NCI-H2107 treated with DMSO at 0.1 percent for 48 hours (cell line): ENCODE measurements around the gene NUDT9.
A peak's percentile ranks its signal among the peaks of the same experiment; 100 is the strongest.
"Not testable (repeated sequence)": the region's sequence is repeated elsewhere in the genome, so short reads cannot be mapped to it uniquely, and the experiment has no call there.

Experiments used
- DNase-seq: peaks from one replicate; lab custom pipeline; 2025; ENCODE audit not compliant: unreplicated experiment; lab: John Stamatoyannopoulos, UW

NUDT9 gene

DNA sequence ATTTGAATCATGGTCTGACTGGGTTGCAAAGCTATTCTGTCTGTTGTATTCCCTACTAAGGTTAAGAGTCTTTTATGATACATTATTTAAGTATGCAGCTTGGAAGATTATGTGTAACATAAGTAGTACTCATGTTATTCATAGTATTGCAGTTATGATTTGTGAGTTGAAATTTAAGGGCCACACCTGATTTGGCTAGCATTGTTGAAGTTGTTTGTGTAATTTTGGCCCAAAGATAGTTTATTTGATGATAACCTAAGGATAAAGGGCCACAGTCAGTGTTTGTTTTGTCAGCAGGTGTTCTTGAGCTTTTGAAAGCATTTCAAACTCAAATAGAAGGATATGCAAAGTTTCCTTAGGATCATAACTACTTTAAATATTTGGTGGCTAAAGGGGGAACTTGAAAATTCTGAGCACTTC is 38.9 kb downstream of the NUDT9 start:
- no peak for DNase-seq

DNA sequence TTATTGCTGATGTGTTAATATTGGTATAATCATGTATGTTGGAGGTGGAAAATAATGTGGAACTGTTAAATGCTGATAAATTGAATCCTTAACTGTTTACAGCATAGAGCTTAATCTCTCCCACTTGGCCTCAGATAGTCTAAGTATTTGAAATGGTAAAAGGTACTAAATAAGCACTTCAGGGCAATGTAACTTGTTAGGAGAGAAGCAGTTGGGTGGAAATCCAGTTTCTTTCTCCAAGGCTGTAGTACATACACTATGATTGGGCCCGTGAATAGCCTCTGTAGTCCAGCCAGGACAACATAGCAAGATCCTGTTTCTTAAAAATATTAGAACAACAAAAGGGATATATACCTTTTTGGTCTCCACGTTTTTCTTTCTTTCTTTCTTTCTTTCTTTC is 39.7 kb downstream of the NUDT9 start:
- DNase-seq, result no peak

DNA sequence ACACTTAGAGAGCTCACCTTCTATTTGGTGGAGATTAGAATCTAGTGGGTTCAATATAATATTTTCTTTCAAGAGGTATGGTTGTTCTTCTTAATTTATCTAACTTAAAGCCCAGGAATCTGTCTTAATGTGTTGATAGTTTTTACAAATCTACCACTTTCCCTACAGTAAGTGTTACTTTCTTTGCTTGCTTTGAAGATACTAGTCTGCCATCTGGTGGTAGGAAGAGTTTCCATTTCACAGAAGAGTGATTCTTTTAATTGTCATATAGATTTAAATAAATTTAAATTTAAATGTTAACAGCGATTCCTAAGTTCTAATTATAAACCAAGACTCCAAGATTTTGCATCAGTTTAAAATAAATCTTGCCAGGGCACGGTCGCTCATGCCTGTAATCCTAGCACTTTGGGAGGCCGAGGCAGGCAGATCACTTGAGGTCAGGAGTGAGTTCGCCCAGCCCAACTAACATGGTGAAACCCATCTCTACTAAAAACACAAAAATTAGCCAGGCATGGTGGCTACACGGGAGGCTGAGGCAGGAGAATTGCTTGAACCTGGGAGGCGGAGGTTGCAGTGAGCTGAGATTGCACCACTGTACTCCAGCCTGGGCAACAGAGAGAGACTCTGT is 43.5 kb downstream of the NUDT9 start:
- peak; percentile 42 for DNase-seq

DNA sequence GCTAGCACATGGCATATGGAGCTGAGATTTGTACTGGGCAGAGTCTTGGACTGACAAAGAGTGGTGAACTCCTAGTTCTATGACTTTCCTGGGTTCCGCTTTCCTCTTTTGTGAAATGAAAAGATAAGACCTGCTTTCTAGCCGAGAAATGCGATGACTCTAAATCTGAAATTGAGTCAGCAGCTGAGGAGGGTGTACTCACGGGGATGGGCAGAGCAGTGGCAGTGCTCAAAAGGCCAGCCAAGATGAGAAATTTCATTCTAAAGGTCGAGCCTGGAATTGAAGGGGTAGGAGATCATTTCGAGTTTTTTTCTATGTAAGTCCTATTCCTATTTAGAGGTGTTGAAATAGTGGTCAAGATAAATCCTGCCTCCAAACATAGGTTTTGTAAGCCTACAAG is 47.0 kb downstream of the NUDT9 start:
- DNase-seq, result no peak

DNA sequence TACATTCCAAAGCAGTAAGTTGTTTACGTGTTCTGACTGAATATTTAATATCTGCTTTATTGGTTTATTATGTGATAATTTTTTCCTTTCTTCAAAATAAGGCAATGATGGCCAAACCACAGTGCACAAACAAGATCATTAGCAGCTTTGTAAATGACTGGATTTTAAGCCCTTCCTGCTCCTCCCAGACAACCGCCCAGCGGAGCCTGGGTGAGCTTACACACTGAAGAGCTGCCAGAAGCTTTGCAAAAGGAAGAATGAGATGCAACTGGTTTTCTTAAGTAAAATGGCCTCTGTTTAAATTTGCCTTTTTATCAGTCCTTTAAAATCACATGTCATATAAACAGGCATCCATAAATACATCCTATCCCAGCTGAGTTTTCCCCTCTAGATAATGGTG is 54.6 kb downstream of the NUDT9 start:
- no peak for DNase-seq

DNA sequence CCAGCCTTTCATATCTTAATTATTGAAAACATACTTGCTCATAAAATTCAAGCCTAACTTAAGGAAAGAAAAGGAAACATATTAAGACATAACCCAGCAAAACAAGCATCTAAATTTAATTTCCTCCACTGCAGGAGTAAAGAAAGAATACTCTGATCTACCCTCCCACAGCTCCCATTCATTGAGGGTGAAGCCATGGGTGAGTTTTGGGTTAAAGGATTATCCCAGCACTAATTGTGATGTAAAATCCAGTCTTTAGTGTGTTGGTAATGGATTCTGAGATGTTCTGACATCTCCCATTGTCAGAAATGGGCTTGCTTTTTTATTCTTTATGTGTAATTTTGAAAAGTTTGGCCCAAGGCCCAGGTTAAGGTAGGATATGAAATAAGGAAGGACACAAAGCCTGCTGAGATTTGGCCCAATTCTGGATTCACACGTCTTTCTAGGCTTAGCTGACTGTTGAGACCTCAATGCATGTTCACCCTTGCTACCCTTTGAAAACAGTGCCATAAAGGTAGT is 56.4 kb downstream of the NUDT9 start:
- no peak for DNase-seq

DNA sequence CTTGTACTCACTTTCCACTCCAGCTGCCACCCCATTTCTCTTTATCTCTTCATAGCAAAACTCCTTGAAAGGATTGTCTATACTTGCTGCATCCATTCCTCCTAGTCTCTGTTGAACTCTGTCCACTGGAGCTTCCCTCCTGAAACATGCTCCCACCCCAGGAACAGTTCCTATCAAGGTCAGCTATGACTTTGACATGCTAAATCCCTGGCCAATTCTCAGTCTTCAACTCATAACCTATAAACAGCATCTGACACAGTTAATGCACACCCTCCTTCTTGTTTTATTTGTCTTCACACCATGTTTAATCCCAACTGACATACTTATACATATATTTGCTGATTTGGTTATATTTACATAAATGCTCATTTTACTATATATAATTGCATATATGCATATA is 59.0 kb downstream of the NUDT9 start:
- DNase-seq, result no peak

DNA sequence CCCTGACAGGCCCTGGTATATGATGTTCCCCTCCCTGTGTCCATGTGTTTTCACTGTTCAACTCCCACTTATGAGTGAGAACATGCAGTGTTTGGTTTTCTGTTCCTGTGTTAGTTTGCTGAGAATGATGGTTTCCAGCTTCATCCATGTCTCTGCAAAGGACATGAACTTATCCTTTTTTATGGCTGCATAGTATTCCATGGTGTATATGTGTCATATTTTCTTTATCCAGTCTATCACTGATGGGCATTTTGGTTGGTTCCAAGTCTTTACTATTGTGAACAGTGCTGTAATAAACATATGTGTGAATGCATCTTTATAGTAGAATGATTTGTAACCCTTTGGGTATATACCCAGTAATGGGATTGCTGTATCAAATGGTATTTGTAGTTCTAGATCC is 60.9 kb downstream of the NUDT9 start:
- DNase-seq, result not testable (repeated sequence)

DNA sequence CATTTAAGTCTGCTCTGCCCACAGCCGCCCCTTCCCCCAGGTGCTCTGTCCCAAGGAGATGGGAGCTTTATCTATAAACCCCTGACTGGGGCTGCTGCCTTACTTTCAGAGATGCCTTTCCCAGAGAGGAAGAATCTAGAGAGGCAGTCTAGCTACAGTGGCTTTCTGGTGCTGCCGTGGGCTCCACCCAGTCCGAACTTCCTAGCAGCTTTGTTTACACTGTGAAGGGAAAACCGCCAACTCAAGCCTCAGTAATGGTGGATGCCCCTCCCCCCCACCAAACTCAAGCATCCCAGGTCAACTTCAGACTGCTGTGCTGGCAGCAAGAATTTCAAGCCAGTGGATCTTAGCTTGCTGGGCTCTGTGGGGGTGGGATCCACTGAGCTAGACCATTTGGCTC is 66.3 kb downstream of the NUDT9 start:
- not testable (repeated sequence) for DNase-seq

DNA sequence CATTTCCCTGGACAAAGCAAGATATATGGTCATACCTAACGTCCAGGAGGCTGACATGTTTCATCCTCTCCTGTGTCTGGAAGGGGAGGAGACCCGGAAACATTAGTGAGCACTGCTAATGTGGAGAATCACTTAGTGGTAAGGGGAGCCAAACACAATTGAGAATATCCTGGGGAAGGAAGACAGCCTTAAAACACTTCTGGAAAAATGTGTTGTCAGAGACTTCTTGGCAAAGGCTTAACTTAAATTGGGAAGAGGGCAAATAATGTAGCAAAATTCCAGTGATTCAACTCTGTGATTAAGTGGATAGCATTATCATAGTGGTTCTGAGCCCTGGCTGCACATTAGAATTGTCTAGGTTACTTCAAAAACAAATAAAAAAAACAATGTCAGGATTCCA is 67.3 kb downstream of the NUDT9 start:
- no peak for DNase-seq

DNA sequence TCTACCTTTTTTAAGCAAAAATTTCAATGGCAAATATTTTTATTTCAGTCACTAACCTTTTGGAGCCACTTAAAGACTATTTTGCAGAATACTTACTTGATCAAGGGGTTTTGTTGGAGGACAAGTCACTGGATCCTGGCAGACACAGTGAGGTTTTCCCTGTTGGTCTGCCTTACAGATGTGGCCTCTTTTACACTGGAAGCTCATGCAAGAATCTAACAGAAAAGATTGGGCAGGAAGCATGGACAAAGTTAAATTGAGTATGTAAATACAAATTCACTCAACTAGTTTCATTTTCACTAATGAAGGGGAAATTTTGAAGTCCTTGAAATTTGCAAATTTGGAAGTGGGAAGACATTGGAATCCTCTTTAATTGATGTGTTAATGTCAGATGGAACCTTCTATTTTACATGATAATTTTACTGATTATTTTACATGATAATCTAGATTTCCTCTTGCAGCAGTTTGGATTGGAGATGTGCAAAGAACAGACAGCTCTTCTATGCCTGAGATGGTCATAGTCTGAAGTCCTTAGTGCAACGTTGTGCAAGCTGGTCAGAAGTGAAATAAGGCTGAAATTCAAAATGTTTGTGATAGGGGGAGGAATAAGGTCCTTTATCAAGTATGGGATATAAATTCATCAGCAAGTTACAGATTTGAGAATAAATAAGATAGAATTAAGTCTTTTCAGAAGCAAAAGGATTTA is 68.4 kb downstream of the NUDT9 start:
- DNase-seq, result no peak

DNA sequence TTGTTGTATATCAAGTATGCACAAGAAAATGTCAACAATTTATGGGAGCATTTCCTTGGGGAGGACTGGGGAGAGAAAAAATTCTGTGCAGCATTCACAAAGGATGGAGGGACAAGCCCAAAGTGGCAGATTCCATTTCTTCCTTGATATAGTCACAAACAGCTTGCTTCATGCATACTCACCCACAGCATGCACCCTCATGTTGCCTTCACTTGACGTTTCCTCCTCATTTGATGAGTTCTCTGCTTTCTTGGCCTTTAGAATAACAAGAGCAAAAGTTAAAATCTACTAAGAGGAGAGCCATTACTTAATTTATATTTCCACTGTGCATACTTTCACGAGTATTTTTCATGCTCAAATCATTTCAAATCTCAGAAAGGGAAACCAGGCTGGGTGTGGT is 69.1 kb downstream of the NUDT9 start:
- DNase-seq, result no peak

DNA sequence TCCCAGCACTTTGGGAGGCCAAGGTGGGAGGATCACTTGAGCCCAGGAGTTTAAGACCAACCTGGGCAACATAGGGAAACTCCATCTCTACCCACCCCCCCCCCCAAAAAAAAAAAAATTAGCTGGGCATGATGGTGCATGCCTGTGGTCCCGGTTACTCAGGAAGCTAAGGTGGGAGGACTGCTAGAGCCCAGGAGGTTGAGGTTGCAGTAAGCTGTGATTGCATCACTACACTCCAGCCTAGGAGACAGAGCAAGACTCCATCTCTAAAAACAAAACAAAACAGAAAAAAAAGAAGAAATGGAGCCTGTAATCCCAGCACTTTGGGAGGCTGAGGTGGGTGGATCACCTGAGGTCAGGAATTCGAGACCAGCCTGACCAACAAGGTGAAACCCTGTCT is 69.5 kb downstream of the NUDT9 start:
- DNase-seq, result not testable (repeated sequence)

DNA sequence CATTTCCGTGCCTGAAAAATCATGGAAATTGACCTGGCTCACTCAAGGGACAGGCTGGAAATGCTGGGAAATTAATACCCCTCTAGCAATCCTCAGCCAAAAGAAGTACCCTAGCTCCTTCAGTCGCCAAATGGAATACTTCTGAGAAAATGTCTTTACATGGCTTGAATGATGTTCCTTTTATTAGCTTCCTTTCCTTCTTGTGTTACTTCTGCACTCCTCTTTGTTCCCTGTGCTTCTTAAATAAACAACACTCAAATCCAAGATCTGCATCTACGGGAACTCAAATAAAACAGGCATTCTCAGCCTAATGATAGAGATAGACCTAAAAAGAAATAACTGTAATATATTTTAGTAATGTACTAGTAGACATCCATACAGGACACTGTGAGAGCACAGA is 70.7 kb downstream of the NUDT9 start:
- no peak for DNase-seq

DNA sequence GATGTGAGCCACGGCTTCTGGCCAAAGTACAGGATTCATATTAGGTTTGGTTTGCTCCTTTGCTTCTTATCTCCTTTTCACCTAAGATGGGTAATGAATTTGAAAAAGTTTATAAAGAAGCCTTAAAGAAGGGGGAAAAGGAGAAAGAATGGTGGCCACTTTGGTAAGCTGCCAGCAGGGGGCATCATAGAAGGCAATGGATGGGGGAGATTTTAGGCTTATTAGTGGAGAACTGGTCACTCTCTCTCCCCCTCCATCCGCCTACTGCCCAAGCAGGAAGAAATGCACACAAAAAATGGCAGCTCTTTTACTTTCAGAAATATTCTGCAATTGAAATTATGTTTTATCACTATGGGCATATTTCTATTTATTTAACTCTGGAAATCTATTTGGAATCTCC is 74.8 kb downstream of the NUDT9 start:
- no peak for DNase-seq

DNA sequence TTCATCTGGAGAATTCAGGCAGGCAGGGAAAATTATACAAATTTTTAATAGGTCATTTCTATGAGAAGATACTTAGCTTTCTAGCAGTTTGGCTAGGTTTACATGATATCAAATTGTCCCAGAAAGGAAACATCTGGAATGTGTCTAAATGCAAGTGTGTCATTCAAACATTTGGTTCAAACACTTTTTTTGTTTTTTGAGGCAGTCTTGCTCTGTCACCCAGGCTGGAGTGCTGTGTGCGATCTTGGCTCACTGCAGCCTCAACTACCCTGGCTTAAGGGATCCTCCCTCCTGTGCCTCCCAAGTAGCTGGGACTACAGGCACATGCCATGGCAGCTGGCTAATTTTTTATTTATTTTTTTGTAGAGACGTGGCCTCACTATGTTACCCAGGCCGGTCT is 75.2 kb downstream of the NUDT9 start:
- no peak for DNase-seq

DNA sequence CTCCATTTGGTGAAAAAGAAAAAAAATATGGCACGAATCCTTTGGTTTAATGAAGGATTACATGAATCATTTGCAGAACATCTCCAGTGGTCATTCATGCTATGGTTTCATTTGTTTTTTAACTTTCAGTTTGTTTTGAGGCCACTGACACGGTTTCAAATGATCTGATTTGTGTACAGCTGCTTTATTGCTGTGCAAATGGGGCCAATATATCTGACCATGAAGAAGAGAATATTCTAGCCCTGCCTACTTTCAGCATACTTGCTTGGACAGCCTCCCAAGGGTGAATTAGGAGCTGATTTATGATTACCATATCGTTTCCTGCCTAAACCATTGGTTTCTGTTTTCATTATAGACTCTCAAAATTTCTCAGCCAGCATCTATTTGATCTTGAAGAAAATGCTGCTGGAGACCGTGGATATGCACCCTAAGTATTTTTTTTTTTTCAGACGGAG is 76.1 kb downstream of the NUDT9 start:
- no peak for DNase-seq

DNA sequence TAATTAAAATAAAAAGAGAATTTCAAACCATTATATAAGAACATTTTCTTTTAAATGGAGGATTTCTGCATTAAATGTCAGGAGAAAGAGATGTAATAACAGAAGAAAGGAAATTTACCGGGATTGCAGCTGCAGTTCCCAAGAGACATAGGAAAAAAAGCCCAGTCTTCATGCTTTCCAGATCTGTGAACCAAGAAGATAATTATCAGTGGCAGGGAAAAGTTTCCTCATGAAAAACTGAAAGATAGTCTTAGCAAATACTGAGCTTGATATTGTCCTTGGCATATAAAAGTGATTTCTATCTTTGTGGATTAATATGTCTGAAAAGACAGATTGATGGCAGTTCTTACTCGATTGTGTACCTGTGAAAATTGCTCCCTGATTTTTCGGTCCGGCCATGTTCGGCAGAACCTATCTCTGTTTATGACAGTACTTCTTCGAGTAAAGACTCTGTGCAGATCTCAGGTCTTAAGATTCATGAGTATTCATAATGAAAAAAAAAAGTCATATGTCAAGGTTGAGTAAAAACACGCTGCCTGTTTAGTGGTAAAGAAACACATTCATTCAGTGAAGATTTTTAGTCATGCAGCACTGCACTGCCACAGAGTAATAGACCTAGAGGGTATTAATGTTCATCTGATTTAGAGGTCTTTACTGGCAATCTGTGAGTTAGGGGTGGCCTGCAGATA is 77.2 kb downstream of the NUDT9 start:
- no peak for DNase-seq

DNA sequence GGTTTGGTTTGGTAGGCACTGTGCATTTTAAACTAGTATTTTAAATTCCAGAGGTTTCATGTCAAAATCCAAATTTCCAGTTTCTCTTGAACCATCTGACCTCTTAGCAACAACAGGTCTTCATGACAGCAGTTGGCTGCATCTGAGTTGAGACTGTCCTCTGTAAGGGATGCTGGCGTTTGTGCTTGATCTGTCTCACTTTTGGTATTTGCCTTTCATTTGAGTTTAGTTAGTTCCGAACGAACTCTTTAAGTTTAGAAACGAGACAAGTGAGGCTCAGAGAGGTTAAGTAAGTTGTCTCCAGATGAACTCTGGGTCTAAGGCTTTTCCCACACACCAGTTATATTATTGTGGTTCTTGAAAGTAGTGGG is 77.7 kb downstream of the NUDT9 start:
- no peak for DNase-seq

DNA sequence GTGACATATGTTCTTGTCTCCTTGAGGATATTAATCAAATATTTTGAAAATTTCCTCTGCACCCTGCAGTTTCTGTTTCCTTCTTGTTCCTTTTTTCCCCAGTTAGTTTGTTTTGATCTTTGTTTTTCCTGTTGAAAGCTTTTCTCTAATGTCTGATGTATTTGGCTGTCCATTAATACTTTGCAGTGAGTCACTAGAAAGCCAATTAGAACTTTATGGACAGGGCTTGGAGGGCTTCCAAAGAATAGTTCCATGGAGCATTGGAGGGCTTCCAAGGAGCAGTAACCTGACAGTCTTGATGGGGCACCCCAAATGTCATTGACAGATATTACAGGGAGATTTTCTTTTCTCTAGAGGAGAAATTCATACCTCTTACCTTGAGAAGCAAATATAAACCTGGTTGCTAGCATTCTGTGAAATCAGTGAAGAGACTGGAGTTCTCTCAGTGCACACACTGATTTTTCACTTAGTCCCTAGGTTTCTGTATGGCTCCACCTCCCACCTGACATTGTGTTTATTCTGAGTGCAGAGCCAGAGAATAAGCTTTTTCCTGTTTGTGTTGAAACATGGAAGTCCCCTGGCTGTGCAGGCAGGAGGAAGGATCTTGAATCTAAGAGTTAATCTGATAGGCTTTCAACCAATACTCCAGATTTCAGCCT is 80.3 kb downstream of the NUDT9 start:
- DNase-seq, result no peak

DNA sequence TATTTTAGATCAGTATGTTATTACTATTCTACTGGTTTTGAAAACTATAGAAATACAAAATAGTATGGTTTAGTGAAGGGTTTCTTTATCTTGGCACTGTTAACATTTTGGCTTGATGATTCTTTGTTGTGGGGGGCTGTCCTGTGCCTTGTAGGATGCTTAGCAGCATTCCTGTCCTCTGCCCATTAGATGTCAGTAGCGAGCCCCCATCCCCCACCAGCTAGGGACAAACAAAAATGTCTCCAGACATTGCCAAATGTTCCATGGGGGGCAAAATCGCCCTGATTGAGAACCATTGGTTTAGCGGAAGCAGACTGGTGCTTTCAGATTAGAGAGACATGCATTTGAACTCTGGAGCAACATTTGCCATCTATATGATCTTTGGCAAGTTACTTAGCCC is 83.5 kb downstream of the NUDT9 start:
- no peak for DNase-seq
